GM19468 (cell line): ENCODE measurements around the gene EPB41L2.

Experiments
- ATAC-seq: cut with Tn5 transposase; IDR thresholded peaks from one replicate; pipeline ENCODE4 v1.9.1; 2021; ENCODE audit warnings: mild to moderate bottlenecking, moderate library complexity, moderate number of reproducible peaks; ENCODE audit not compliant: unreplicated experiment; ENCODE audit errors: extremely low read depth

EPB41L2 gene

GRCh38 chr6:130982941-130983456 is 80.0 kb downstream of the EPB41L2 start:
- peak; percentile 62 for ATAC-seq

- ATAC-seq, result no peak
These were observed 80.9 kb downstream of the EPB41L2 start for GRCh38 chr6:130982135-130982534.

- no peak for ATAC-seq
These were observed 81.6 kb downstream of the EPB41L2 start for GRCh38 chr6:130981409-130981808.

GRCh38 chr6:130980310-130981032 is 82.6 kb downstream of the EPB41L2 start:
- ATAC-seq, result no peak

GRCh38 chr6:130978660-130979396 is 84.2 kb downstream of the EPB41L2 start:
- no peak for ATAC-seq

- ATAC-seq, result no peak
These were observed 84.9 kb downstream of the EPB41L2 start for GRCh38 chr6:130978180-130978579.

- ATAC-seq, result no peak
These were observed 87.7 kb downstream of the EPB41L2 start for GRCh38 chr6:130975325-130975724.

GRCh38 chr6:130973521-130974277 is 89.3 kb downstream of the EPB41L2 start:
- ATAC-seq, result no peak

GRCh38 chr6:130971504-130971903 is 91.5 kb downstream of the EPB41L2 start:
- no peak for ATAC-seq

- ATAC-seq, result no peak
These were observed 92.1 kb downstream of the EPB41L2 start for GRCh38 chr6:130970839-130971410.

GRCh38 chr6:130969791-130970491 is 93.1 kb downstream of the EPB41L2 start:
- ATAC-seq, result no peak

GRCh38 chr6:130969166-130969565 is 93.9 kb downstream of the EPB41L2 start:
- ATAC-seq, result no peak

GRCh38 chr6:130968476-130968875 is 94.6 kb downstream of the EPB41L2 start:
- no peak for ATAC-seq

- ATAC-seq, result no peak
These were observed 95.3 kb downstream of the EPB41L2 start for GRCh38 chr6:130967502-130968445.

GRCh38 chr6:130966344-130966980 is 96.6 kb downstream of the EPB41L2 start:
- ATAC-seq, result no peak

GRCh38 chr6:130965656-130966055 is 97.4 kb downstream of the EPB41L2 start:
- no peak for ATAC-seq

- peak; percentile 2 for ATAC-seq
These were observed 98.0 kb downstream of the EPB41L2 start for GRCh38 chr6:130964808-130965604.
